GM12878 (cell line): Measurements from ENCODE around the gene ADGRE2. TPM values are rescaled to one million over a fixed set of nuclear protein-coding genes. Genes with fewer than 3 reads are reported as not detected.
"Not testable (repeated sequence)": the region's sequence is repeated elsewhere in the genome, so short reads cannot be mapped to it uniquely, and the experiment has no call there.

ENCODE experiments used
- ATAC-seq: fragments of 200-7000 bp; cut with Tn5 transposase; 3 replicates; pipeline ENCODE4 v1.9.1; 2020; ENCODE audit warnings: mild to moderate bottlenecking, moderate library complexity
- BruUV-seq: library from RNA; stranded (reverse); fragments of 400-500 nt; replicated peaks from 2 replicates; lab custom pipeline; 2021; lab: Mats Ljungman, UMichigan
- CTCF ChIA-PET: fragments of 300-600 bp; sonication (Branson Sonifier 250); formaldehyde crosslinking; extraction: SDS; loops from one replicate; lab custom pipeline; 2021; ENCODE audit warnings: inconsistent platforms; lab: Yijun Ruan, JAX
- POLR2A ChIA-PET: fragments of 350-600 bp; formaldehyde crosslinking; extraction: SDS; loops from one replicate; lab custom pipeline; 2021; ENCODE audit warnings: inconsistent platforms; lab: Charles Lee
- RAD21 ChIA-PET: fragments of 300-600 bp; sonication (Branson Sonifier 250); formaldehyde crosslinking; loops from one replicate; lab custom pipeline; 2023; ENCODE audit warnings: antibody characterized with exemption; ENCODE audit not compliant: unreplicated experiment; lab: Charles Lee
- SMC1A ChIA-PET: fragments of 300-600 bp; sonication (Branson Sonifier 250); formaldehyde crosslinking; loops from one replicate; lab custom pipeline; 2023; ENCODE audit not compliant: unreplicated experiment, uncharacterized antibody; lab: Charles Lee
- DNase-seq: peaks from one replicate; pipeline ENCODE4 v3.0.0-alpha.2; 2011; ENCODE audit warnings: low read depth, low spot score
- FAIRE-seq: peaks from 3 replicates; lab custom pipeline; 2011; peaks lifted over from hg19 to GRCh38; lab: Jason Lieb, UNC
- H2AFZ ChIP-seq: 2 replicates; pipeline ENCODE4 v1.6.0; 2011; ENCODE audit warnings: low read depth, low read length, control low read depth; ENCODE audit not compliant: control insufficient read depth
- H3K27ac ChIP-seq: 2 replicates; pipeline ENCODE4 v1.5.1; 2011; ENCODE audit warnings: control low read depth; ENCODE audit not compliant: control insufficient read depth, insufficient read depth
- H3K27me3 ChIP-seq, 2 experiments: replicated peaks in 1 of 2; 2 replicates each; pipeline versions ENCODE4 v1.6.0 to v1.6.1; 2011; ENCODE audit warnings: low read length in 1 of 2; ENCODE audit not compliant: control insufficient read depth in 2 of 2, insufficient read depth in 2 of 2
- H3K36me3 ChIP-seq, 2 experiments: 2 replicates each; pipeline ENCODE4 v1.5.1; 2011; ENCODE audit warnings: low read length in 1 of 2; ENCODE audit not compliant: control insufficient read depth in 2 of 2, insufficient read depth in 2 of 2
- H3K4me1 ChIP-seq: 2 replicates; pipeline ENCODE4 v1.6.1; 2011; ENCODE audit warnings: mild to moderate bottlenecking, low read length, moderate library complexity, mixed read lengths; ENCODE audit not compliant: control insufficient read depth, insufficient read depth
- H3K4me2 ChIP-seq: 2 replicates; pipeline ENCODE4 v1.6.0; 2011; ENCODE audit warnings: control low read depth; ENCODE audit not compliant: control insufficient read depth, insufficient read depth
- H3K4me3 ChIP-seq: fragments of 200-600 bp; sonication (generic); 2 replicates; pipeline ENCODE4 v1.5.1; 2016
- H3K79me2 ChIP-seq: 2 replicates; pipeline ENCODE4 v1.6.0; 2011; ENCODE audit warnings: low read length; ENCODE audit not compliant: control insufficient read depth, insufficient read depth
- H3K9ac ChIP-seq: 2 replicates; pipeline ENCODE4 v1.8.0; 2011; ENCODE audit warnings: low read length, control low read depth, mixed read lengths; ENCODE audit not compliant: control insufficient read depth, insufficient read depth
- H3K9me3 ChIP-seq: replicated peaks from 3 replicates; pipeline ENCODE4 v1.5.1; 2011; ENCODE audit warnings: mild to moderate bottlenecking, low read length; ENCODE audit not compliant: control insufficient read depth, insufficient read depth
- H4K20me1 ChIP-seq: 2 replicates; pipeline ENCODE4 v1.6.0; 2011; ENCODE audit not compliant: control insufficient read depth, insufficient read depth
- EED ChIP-seq: sonication (generic); IDR thresholded peaks from 2 replicates; pipeline ENCODE4 v1.6.1; 2016; ENCODE audit warnings: antibody characterized with exemption, low read depth
- ELK1 ChIP-seq: IDR thresholded peaks from 2 replicates; pipeline ENCODE4 v1.6.1; 2012; ENCODE audit warnings: low read depth, low read length, improper control_type of control experiment
- IKZF1 ChIP-seq: fragments of 450-650 bp; conservative IDR thresholded peaks from 2 replicates; pipeline ENCODE4 v1.6.1; 2017; ENCODE audit warnings: antibody characterized with exemption, mild to moderate bottlenecking
- IRF3 ChIP-seq: fragments of 450-650 bp; IDR thresholded peaks from 2 replicates; pipeline ENCODE4 v1.6.1; 2014; ENCODE audit warnings: mild to moderate bottlenecking
- MTA2 ChIP-seq: fragments of 450-650 bp; IDR thresholded peaks from 2 replicates; pipeline ENCODE4 v1.6.1; 2016; ENCODE audit warnings: low read depth, mild to moderate bottlenecking, moderate library complexity
- NBN ChIP-seq: fragments of 450-650 bp; IDR thresholded peaks from 2 replicates; pipeline ENCODE4 v1.6.1; 2016
- NFYA ChIP-seq: IDR thresholded peaks from 2 replicates; pipeline ENCODE4 v1.6.1; 2011; ENCODE audit warnings: low read depth, mild to moderate bottlenecking, low read length, improper control_type of control experiment, borderline replicate concordance
- RBBP5 ChIP-seq: fragments of 200-600 bp; sonication (generic); conservative IDR thresholded peaks from 2 replicates; pipeline ENCODE4 v1.6.1; 2016
- SIN3A ChIP-seq: IDR thresholded peaks from 2 replicates; pipeline ENCODE4 v1.6.1; 2012; ENCODE audit warnings: low read depth, low read length, improper control_type of control experiment
- YY1 ChIP-seq: IDR thresholded peaks from 2 replicates; pipeline ENCODE4 v1.6.1; 2011; ENCODE audit warnings: low read depth, mild to moderate bottlenecking, low read length
- ZZZ3 ChIP-seq: IDR thresholded peaks from 2 replicates; pipeline ENCODE4 v1.6.1; 2011; ENCODE audit warnings: low read depth; ENCODE audit not compliant: control insufficient read depth, insufficient read length
- WGBS: methylation state at CpG from one replicate; pipeline ENCODE4 v1.1.6; 2016; ENCODE audit warnings: low lambda C conversion rate; ENCODE audit not compliant: insufficient replicate concordance, insufficient coverage; ENCODE audit errors: missing lambda C conversion rate; 5-methylcytosine and 5-hydroxymethylcytosine counted together
- in situ Hi-C: fragments of 300-500 bp; cut with MboI; formaldehyde crosslinking; loops from 9 replicates; pipeline ENCODE4 v1.14.3; 2018; ENCODE audit warnings: mixed read lengths
- intact Hi-C: fragments of 100-400 bp; cut with micrococcal nuclease; formaldehyde crosslinking; loops from one replicate; pipeline ENCODE4 v1.14.2; 2022; ENCODE audit not compliant: unreplicated experiment
- polyA plus RNA-seq, 11 experiments: library from polyadenylated mRNA; depleted of rRNA in 4 of 11; unstranded in 6 of 11; stranded (reverse) in 5 of 11; fragments of >200 nt; fragmentation: Nextera tagmentation in 4 of 11; fragmentation: Illumina TruSeq in 1 of 11; extraction: Ambion mirVana in 4 of 11; extraction: Trizol in 1 of 11; gene quantifications; 1 replicate in 1 of 11; 2 replicates in 10 of 11; pipeline versions ENCODE4 v1.2.1 to v1.2.3, GENCODE V29; 2011 to 2016; ENCODE audit warnings: inconsistent platforms in 2 of 11, missing spikeins in 2 of 11, low read depth in 1 of 11
- total RNA-seq, 4 experiments: library from RNA; depleted of rRNA in 3 of 4; stranded (reverse); fragments of >200 nt in 3 of 4; fragmentation: Illumina TruSeq in 1 of 4; extraction: Trizol in 1 of 4; gene quantifications; 2 replicates each; pipeline versions ENCODE4 v1.2.1 to v1.2.3, GENCODE V29; 2013 to 2021

The ADGRE2 gene
- total and polyA plus RNA-seq, 10 of the 15 experiments (the other 5 are each of a cell fraction or from before 2014, with no cell fraction given), result 0.15 to 12.7 (median 4.6) TPM

DNA sequence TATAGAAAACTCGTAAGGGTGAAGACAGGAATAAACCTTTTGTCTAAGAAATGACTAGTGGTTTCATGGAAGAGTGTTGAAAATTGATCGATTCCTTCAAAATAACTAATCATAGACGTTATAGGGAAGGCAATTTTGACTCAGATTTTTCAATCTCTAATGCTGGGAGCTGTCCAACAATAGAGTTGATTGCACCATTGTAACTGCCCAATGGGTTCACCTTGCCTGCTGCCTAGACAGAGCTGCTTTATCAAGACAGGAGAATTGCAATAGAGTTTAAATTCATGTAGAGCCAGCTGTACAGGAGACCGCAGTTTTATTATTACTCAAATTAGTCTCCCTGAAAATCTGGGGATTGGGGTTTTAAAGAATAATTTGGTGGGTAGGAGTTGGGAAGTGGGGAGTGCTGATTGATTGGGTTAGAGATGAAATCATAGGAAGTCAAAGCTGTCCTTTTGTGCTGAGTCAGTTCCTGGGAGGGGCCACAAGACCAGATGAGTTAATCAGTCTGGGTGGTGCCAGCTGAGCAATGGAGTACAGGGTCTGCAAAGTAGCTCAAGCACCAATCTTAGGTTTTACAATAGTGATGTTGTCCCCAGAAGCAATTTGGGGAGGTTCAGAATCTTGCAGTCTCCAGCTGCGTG is 16.8 kb upstream of the ADGRE2 start (continued):
- TF ChIP-seq MTA2, result no peak

DNA sequence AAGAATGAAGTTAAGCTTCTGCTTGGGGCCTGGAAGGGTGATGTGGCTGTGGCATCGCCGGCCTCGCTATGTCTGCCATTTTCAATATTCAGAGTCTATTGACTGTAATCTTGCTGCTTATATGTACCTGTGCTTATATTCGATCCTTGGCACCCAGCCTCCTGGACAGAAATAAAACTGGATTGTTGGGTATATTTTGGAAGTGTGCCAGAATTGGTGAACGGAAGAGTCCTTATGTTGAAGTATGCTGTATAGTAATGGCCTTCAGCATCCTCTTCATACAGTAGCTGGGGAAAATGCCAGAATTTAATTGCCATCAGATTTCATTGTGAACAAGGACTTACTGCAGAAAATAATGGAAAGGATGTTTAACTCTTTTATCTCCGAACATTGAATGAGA is 13.9 kb upstream of the ADGRE2 start:
- CTCF ChIA-PET, RAD21 ChIA-PET, H2AFZ ChIP-seq, POLR2A ChIA-PET, FAIRE-seq, H3K27me3 ChIP-seq, H3K79me2 ChIP-seq, DNase-seq, in situ Hi-C loops, H3K4me2 ChIP-seq, intact Hi-C loops, ATAC-seq, SMC1A ChIA-PET, H3K4me1 ChIP-seq, H3K36me3 ChIP-seq, H3K9ac ChIP-seq, H4K20me1 ChIP-seq, H3K9me3 ChIP-seq, BruUV-seq, H3K27ac ChIP-seq, H3K4me3 ChIP-seq: not testable (repeated sequence)
- WGBS, result 71% methylated on average over 6 of the region's 6 CpGs

GRCh38 chr19:14786421-14786851 is 8.1 kb upstream of the ADGRE2 start:
- in situ Hi-C loops, result no loop called here
- BruUV-seq, result no TSS peak
- Histone ChIP-seq H3K4me3 (no peak overlapping the region), H3K27me3 (no peaks in the 10 kb centered on the region), H3K4me2 (no peak overlapping the region), H2AFZ (peak overlapping the region; percentile 58), H3K27ac (no peak overlapping the region), H3K79me2 (no peaks in the 10 kb centered on the region), H3K36me3 (no peaks in the 10 kb centered on the region), H3K4me1 (peaks cover 24% of the 10 kb centered on the region; the same call in 1 of the 2 replicates), H3K9ac (no peak overlapping the region), H4K20me1 (no peaks in the 10 kb centered on the region), H3K9me3 (no peaks in the 10 kb centered on the region)
- WGBS, result 27% methylated on average over 18 of the region's 18 CpGs
- DNase-seq, result no peak
- peak; percentile 38 for FAIRE-seq
- SMC1A ChIA-PET, result interaction anchor here (0.6 to 1.8 kb wide), 2 partner anchors 12 to 72 kb away, joined by 3 read pairs; no protein-coding TSS in a partner anchor
- POLR2A ChIA-PET, result interaction anchor here (0.6 to 0.7 kb wide), 2 partner anchors 510 to 547 kb away, joined by 3 to 5 read pairs; no protein-coding TSS in a partner anchor
- RAD21 ChIA-PET, result interaction anchor here (0.7 to 1.0 kb wide), 2 partner anchors 213 to 804 kb away, joined by 3 to 8 read pairs; no protein-coding TSS in a partner anchor
- intact Hi-C loops, result loop anchor here (10.0 kb wide), 1 partner anchor 212 kb away; the partner anchor contains the start of gene NDUFB7
- ATAC-seq, result peak; percentile 54
- CTCF ChIA-PET, result interaction anchor here (0.7 to 1.7 kb wide), 12 partner anchors 11 to 230 kb away, joined by 3 to 7 read pairs (median 3); no protein-coding TSS in a partner anchor
- TF ChIP-seq YY1, result no peak
- TF ChIP-seq RBBP5, result no peak
- no peak for TF ChIP-seq NFYA
- no peak for TF ChIP-seq ZZZ3
- 0 out of 2 replicates have a peak, but pooled peaks have one; percentile 23 for TF ChIP-seq EED
- no peak for TF ChIP-seq SIN3A
- TF ChIP-seq IRF3, result no peak
- TF ChIP-seq IKZF1, result no peak
- no peak for TF ChIP-seq NBN
- no peak for TF ChIP-seq ELK1
